ENCODE measurements around the gene PPP6R2. TPM values are rescaled to one million over a fixed set of nuclear protein-coding genes. Genes with fewer than 3 reads are reported as not detected.

PPP6R2 gene
- total RNA-seq, 4 donors from 2014 or later = 65.7 to 103 (median 74.0) TPM

DNA sequence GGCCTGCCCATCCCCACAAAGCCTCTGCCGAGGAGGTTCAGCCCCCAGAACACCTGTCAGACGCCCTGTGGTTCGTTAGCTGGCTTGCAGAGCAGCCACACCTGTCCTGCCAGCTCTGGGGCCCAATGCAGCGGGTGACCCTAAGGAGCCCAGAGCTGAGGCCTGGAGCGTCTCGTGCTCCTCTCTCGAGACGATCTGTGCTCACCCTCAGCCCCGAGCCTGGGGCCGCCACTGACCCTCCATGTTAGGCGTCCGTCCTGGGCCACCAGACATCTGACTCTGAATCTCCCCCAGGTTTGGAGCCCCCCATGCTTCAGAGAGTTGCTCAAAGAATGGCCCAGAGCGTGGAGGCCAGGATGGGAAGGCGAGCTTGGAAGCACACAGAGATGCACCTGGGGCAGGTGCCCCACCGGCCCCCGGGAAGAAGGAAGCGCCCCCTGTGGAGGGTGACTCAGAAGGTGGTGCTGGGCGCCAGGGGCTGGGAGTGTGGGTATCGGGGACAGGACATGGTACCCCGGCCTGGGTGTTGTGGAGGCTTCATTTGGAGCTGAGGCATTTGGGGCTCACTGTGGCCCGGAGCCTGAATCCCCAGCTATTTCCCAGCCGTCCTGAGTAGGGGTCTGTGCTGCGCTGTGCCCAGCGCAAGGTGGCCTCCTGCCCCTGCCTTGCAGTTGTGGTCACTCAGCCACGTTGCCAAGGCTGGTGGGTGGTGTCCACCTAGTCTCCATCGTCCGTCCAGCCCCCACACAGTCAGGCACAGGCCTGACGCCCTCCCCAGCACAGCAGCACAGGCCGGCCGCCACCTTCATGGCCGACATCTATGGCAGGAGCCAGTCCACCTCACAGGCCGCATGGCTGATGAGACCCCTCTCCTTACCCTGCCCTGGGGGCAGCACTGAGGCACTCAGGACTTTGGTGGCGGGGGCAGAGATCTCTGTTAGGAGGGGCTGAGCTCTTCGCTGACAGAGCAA lies 95.5 kb downstream of the PPP6R2 start:
- 87 to 92% methylated on average over 10 to 24 of the region's 34 CpGs for WGBS, 2 donors
- Histone ChIP-seq H3K4me3 (replicated peaks in 1 of 3) (no peak overlapping the region), H3K36me3 (peaks cover 37 to 46% of the 10 kb centered on the region in 2 donors), H3K9me3 (no peaks in the 10 kb centered on the region), H3K4me1 (peaks cover 6 to 8% of the 10 kb centered on the region in 2 donors), H3K27me3 (no peaks in the 10 kb centered on the region), H3K27ac (no peak overlapping the region)
- TF ChIP-seq CTCF (IDR thresholded peaks at IDR 0.05) (no peak), POLR2A (IDR thresholded peaks at IDR 0.05) (no peak)
- intact Hi-C loops (cut with DNase I) = no loop called here
- no peak for DNase-seq

- intact Hi-C loops (cut with DNase I) = no loop called here
- peaks cover 37 to 46% of the 10 kb centered on the region in 2 donors for H3K36me3 ChIP-seq
- no peak overlapping the region for H3K27ac ChIP-seq
- 90 to 100% methylated on average over 4 to 16 of the region's 17 CpGs for WGBS, 2 donors
- no peak overlapping the region for H3K4me3 ChIP-seq (replicated peaks in 1 of 3)
- DNase-seq = no peak
- H3K4me1 ChIP-seq = peaks cover 14 to 16% of the 10 kb centered on the region in 2 donors
- no peak for TF ChIP-seq CTCF (IDR thresholded peaks at IDR 0.05)
- no peak for TF ChIP-seq POLR2A (IDR thresholded peaks at IDR 0.05)
- no peaks in the 10 kb centered on the region for H3K9me3 ChIP-seq
- H3K27me3 ChIP-seq = no peaks in the 10 kb centered on the region
Measured at GRCh38 chr22:50439314-50439870, 96.3 kb downstream of the PPP6R2 start.

DNA sequence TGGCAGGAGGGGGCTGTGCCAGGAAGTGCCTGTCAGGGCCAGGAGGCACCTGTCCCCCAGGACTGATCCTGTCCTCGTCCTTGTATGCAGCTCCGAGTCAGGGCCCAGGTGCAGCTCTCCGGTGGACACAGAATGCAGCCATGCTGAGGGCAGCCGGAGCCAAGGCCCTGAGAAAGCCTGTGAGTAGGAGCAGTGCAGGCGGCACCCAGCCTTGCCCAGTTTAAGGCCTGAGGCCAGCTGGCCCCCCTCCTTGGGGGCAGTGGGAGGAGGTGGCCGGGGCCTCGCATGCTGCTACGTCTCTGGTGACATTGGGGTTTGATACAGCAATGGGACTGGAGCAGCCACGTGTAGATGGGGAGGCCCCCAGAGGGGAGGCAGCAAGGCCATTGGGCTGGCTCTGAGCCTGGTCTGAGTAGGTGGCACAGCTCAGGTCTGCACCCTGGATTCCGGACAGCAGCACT lies 96.8 kb downstream of the PPP6R2 start:
- DNase-seq = no peak
- TF ChIP-seq POLR2A (IDR thresholded peaks at IDR 0.05) (no peak), CTCF (IDR thresholded peaks at IDR 0.05) (no peak)
- H3K27ac ChIP-seq = no peak overlapping the region
- H3K36me3 ChIP-seq = peaks cover 35 to 44% of the 10 kb centered on the region in 2 donors
- H3K4me3 ChIP-seq (replicated peaks in 1 of 3) = no peak overlapping the region
- no peaks in the 10 kb centered on the region for H3K9me3 ChIP-seq
- intact Hi-C loops (cut with DNase I) = no loop called here
- H3K4me1 ChIP-seq = peaks cover 16 to 21% of the 10 kb centered on the region in 2 donors
- WGBS, 2 donors = 78 to 100% methylated on average over 2 to 7 of the region's 10 CpGs
- no peaks in the 10 kb centered on the region for H3K27me3 ChIP-seq

- no peak for DNase-seq
- Histone ChIP-seq H3K4me3 (replicated peaks in 1 of 3) (no peak overlapping the region), H3K36me3 (peaks cover 28 to 36% of the 10 kb centered on the region in 2 donors), H3K27me3 (no peaks in the 10 kb centered on the region), H3K4me1 (peaks cover 24 to 29% of the 10 kb centered on the region in 2 donors), H3K27ac (no peak overlapping the region), H3K9me3 (no peaks in the 10 kb centered on the region)
- intact Hi-C loops (cut with DNase I) = no loop called here
- TF ChIP-seq CTCF (IDR thresholded peaks at IDR 0.05) (no peak), POLR2A (IDR thresholded peaks at IDR 0.05) (no peak)
- 82 to 93% methylated on average over 15 to 16 of the region's 26 CpGs for WGBS, 2 donors
Measured at GRCh38 chr22:50440544-50441249, 97.6 kb downstream of the PPP6R2 start.

All from thyroid gland (tissue), 4 donors.